OCI-LY1 (cell line): ENCODE results near the gene TEC.
"Not testable (repeated sequence)": the region's sequence is repeated elsewhere in the genome, so short reads cannot be mapped to it uniquely, and the experiment has no call there.

Source experiments
- CTCF ChIP-seq: fragments of 200-600 bp; sonication (generic), shearing (Covaris generic); IDR thresholded peaks from 2 replicates; pipeline ENCODE4 v1.5.1; 2017; ENCODE audit warnings: mild to moderate bottlenecking, antibody characterized with exemption, low read length, moderate library complexity, mixed read lengths
- EZH2 ChIP-seq: fragments of 200-600 bp; sonication (generic), shearing (Covaris generic); IDR thresholded peaks from 2 replicates; pipeline ENCODE4 v1.8.0; 2017; ENCODE audit warnings: borderline replicate concordance, mixed run types, mild to moderate bottlenecking, antibody characterized with exemption, low read length, moderate library complexity, mixed read lengths

DNA sequence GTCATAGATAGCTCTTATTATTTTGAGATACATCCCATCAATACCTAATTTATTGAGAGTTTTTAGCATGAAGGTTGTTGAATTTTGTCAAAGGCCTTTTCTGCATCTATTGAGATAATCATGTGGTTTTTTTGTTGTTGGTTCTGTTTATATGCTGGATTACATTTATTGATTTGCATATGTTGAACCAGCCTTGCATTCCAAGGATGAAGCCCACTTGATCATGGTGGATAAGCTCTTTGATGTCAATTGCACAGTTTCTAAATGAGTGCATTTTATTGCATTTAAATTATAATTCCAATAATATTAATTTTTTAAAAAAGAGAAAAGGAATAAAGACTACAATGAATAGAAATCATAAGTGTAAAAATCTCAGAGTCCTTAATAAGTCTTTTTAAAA lies 45.1 kb upstream of the TEC start:
- TF ChIP-seq CTCF, EZH2: not testable (repeated sequence)
